OCI-M1 (cell line): ENCODE data around the gene SLC26A1.

Experiments used
- DNase-seq: peaks from one replicate; lab custom pipeline; 2025; lab: John Stamatoyannopoulos, UW

The SLC26A1 gene

DNA sequence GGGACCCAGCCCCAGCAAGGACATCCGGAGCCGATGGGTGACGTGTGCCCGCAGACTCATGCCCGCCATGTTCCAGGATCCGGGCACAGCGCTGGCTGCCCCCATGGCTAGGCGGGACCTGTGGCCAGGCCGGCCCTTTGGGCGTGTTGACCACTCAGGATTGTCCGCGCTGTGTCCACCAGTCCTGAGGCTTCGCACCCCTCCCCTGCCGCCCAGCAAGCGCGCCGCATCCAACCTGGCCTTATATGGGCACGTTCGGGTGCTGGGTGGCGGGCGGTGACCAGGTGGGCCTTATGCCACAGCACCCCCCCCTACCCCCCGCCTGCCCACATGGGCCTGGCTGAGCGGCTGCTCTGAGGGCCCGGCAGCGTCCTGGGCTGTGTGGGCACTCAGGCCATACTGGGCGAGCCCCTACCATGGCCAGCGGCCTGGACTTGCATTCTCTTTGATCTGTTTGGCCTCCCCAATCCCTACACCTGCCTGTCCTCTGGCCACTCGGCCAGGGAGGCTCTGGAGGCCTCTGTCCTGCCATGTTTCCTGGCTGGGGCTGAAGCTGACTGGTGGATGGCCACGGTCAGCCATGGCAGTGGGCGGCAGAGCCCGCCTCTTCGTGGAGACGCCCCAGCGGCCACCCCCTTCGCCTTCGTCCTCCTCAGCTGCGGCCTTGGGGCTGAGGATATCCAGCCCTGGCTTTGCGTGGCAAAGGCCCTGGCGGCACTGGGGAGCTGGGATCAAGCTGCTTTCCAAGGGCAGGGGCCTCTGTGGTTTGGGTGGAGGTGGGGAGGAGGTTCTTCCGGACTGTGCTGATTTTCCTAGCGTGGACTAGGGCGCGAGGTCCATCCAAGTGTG lies 20.2 kb upstream of the SLC26A1 start:
- no peak for DNase-seq

DNA sequence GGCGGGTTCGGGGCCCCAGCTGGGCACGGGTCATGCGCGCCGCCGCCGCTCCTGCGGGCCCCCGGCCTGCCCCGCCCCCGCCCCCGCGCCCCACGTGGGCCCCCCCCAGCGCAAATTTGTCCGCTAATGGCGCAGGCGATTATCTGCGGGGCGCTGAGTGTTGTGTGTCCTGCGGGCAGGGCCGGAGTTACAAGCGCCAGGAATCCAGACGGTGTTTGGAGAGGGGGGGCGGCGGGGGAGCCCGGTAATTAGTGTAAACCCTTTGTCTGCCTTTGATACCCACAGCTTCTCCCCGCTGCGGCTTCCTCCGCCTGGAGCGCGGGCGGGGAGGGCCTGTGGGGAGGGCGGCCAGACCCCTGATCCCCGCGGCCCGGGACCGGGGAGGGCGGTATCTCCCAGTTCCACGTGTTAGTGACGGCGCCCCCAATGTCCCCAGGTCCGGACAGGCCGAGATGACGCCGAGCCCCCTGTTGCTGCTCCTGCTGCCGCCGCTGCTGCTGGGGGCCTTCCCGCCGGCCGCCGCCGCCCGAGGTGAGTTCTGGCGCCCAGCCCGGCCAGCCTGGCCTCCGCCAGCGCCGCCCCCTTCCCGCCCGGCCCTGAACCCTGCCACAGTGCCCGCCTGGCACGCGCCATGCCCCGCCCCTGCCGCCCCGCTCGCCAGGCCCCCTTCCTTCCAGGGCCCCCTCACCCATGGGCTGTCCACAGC lies 19.0 kb upstream of the SLC26A1 start:
- DNase-seq = peak; percentile 12

DNA sequence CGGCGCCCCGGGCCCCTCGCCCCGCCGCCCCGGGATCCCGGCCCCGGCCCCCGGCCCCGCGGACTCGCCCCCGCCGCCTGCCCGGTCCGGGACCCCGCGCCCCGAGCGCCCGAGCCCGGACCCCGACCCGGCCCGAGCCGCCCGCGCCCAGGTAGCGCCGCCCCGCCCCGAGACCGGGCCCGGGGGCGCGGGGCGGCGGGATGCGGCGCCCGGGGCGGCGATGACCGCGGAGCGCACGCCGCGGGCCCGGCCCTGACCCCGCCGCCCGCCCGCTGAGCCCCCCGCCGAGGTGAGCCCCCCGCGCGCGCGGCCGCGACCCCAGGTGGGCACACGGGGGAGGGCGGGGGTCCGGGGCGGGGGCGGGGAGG lies 18.4 kb upstream of the SLC26A1 start:
- DNase-seq = no peak

DNA sequence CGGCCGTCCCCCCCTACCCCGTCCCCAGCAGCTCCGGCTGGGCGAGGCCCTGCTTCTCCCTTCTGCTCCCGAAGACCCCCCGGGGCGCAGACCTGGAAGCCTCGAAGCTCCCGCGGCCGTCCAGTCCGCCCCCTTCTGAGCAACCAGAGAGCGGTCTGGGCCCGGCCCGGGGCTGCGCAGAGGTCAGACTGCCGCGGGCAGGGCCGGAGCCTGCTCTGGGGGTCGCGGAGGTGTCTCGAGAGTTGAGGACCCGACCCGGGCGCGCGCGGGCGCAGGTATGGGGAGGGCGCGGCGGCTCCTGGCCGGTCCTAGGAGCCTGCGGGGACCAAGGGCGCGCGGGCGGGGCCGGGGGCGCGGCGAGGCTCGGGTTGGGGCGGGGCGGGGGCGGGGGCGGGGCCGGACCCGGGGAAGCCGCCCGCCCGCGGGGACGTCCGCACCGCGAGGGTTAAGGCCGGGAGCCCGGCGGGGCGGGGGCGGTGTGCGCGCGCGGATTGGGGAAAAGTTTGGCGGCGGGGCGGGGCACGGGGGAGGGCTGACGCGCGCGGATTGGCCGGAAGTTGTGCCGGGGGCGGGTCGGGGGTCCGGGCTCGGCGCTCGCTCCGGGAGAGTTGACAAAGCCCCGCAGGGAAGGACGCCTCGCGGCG lies 17.9 kb upstream of the SLC26A1 start, which contains the start of gene FGFRL1:
Gene FGFRL1, plus strand, starts transcription at position 605 of the 644 bp plus-strand sequence. CDS start 860 bp downstream, outside the sequence.
- DNase-seq = peak; percentile 88

DNA sequence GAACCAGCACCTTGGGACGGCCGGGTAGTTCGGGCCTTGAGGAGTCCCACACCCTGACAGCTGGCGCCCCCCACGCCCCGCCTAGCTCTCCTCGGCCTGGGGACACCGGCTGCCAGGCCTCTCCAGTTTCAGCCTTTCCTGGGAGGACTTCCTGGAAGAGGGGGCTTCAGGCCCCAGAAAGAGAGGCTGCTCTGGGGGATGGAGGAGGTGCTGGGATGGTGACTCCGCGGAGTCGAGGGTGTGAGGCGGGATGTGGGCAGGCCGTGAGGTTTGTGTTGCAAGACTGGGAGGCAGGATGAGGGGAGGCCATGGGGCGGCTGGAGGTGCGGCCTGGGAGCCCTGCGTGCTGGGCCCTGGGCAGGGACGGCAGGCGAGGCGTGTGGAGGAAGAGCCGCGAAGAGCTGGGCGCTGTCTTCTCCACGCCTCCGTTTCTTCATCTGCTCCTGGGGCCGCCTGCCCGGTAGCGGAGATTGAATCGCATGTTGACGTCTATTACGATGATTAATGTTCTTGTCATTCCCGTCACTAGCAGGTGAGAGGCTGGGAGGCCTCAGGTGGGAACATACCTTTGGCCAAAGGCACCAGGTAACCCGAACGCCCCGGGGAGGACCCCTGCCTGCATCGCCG lies 17.3 kb upstream of the SLC26A1 start:
- DNase-seq = peak; percentile 76

DNA sequence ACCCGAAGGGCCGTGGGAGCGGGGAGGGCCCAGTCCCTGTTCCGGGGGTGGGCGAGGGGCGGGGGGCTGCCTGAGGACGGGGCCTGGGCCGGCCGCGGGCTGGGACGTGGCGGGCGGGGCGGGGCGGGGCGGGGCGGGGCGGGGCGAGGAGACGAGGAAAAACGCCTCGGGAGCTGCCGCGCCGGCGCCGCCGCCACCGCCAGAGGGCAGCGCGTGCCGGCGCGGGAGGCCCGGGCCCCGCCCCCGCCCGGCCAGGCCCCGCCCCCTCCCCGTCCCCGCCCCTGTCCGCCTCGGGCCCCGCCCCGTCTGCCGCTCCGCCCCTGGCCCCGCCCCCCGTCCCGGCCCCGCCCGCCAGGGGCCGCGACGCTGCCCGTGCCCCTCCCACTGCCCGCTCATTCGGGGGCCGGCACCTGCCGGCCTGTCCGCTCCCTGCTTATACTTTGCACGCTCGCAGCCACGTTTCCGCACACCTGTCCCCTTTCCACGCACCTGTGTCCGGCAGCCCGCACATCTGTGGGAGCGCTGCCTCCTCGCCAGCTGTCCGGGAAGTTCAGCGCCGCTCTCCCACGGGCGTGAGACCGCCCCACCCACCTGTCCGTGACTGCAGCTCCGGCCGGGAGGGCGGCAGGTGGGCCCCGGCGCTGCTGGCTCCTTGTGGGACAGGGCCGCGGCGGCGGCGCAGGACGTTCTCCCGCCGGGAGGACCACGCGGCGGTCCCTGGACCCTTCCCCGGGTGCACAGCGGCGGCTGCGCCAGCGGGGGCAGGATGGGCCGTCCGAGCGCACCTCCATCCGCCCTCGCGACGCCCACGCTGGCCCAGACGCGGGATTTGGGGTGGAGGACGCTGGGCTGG lies 16.6 kb upstream of the SLC26A1 start:
- peak; percentile 65 for DNase-seq

DNA sequence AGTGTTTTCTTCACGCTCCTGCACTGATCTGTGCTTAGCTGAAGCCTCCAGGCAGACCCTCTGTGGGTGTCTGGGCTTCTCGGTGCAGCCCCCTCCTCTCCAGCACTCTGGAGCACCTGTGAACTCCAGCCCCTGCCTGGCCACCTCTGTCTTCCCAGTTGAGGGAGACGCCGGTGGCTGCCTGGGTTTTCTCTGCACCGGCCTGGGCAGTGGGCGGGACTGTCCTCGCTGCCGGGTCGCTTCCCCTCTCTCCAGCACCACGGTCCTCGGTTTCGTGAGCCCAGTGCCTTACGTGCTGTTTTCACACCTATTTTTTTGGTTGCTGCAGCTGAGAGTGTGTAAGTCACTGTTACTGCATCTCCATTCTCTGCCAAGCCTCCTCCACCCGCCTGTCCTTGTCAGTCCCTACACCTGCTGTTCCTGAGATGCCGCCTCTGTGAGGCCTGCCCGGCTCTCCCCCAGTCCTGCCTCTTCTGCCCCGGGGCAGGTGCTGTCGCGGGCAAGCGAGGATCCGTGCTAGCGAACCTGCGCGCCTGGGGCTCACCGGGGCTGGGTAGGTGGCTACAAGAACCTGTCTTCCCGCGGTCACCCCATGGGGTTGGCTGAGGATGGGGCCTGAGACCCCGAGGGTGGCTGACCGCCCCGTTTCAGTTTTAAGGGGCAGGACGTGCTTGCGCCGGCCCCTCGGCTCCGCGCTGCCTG lies 15.8 kb upstream of the SLC26A1 start:
- DNase-seq = peak; percentile 30

DNA sequence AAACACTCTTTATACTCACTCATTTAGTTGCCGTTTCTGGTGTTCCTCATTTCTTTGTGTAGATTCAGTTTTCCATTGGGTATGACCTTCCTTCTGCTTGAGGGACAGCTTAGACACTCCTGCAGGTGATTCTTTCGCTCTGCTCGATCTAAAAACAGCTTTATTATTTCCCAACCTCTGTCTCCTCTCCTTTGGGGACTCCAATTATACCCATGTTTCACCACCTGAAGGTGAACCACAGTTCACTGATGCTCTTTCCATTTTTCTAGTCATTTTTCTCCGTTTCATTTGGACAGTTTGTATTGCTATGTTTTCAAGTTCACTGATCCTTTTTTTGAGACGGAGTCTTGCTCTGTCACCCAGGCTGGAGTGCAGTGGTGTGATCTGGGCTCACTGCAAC lies 13.7 kb upstream of the SLC26A1 start:
- no peak for DNase-seq

DNA sequence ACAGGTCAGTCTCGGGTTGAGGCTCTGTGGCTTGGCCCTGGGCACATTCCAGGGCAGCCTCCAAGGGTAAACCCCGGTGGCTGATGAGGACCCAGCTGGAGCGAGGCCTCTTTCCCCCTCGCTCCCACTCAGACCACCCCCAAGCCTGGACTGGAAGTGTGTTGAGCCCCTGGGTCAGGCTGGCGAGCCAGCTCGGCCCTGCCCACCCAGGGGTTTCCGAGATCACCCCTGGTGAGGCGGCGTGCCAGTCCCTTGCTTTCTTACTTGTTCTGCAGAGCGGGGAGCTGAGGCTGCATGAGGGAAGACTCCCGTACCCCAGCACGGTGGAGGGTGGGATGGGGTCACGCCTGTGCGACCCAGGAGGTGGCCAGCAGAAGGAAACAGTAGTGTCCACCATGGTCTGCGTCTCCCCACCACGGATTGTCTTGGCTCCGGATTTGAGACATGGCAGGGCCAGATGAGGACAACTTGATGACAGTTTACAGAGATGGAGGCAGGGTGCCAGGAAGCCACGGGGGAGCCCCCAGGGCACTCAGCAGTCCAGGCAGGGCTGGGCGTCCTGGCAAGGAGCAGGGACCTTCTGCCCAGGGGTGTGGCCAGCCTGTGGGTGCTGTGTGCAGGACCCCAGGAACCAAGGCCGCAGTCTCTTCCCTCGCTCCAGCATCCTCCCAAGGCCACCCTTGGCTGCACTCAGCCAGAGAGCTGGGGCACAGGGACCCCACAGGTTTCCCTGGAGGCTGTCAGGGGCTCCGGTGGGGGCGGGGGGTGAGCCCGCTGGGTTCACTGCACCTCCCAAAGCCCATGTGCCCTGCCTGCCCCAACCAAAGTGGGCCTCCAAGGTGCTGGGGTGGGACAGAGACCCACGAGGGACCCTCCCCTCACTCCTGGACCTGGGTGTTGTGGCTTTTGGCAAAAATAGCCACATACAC lies 11.6 kb upstream of the SLC26A1 start:
- no peak for DNase-seq

DNA sequence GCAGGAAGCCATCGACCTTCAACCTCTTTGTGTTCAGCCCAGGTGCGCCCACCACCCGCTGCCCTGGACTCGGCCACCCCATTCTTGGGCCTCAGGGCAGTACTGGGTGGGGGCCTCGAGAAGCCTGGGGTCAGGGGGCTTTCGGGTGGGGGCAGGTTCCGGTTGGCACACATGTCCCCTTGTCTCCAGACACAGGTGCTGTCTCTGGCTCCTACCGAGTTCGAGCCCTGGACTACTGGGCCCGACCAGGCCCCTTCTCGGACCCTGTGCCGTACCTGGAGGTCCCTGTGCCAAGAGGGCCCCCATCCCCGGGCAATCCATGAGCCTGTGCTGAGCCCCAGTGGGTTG lies 10.8 kb upstream of the SLC26A1 start:
- DNase-seq = no peak

DNA sequence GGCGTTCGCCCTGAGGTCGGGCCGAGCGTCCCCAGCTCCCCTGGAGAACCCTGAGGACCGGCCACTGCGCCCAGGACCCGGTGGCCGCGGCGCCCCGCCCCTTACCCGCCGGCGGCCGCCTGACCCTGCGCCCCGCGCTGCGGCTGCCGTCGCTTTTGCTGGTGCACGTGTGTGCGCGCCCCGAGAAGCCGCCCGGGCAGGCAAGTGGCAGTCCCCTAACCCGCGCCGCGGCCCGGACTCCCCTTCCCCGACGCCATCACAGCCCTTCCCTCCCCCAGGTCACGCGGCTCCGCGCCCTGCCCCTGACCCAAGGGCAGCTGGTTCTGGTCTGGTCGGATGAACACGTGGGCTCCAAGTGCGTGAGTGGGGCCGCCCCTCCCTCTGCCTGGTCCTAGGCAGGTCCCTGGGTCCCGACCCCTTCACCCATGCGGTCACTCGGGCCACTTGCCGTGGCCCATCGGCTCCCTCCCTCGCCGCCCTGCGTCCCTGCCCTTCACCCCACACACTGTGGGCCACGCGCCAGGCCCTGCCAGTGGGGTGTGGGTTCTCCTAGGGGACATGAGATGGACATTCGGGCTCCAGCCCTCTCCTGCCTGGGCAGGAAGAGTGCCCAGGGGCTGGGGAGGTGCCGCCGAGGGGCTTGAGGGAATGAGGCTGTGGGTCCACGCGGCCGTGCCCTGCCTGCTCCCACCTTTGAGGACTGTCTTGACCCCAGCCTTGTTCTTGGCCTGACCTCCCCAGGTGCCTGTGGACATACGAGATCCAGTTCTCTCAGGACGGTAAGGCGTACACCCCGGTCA lies 10.3 kb upstream of the SLC26A1 start:
- no peak for DNase-seq

DNA sequence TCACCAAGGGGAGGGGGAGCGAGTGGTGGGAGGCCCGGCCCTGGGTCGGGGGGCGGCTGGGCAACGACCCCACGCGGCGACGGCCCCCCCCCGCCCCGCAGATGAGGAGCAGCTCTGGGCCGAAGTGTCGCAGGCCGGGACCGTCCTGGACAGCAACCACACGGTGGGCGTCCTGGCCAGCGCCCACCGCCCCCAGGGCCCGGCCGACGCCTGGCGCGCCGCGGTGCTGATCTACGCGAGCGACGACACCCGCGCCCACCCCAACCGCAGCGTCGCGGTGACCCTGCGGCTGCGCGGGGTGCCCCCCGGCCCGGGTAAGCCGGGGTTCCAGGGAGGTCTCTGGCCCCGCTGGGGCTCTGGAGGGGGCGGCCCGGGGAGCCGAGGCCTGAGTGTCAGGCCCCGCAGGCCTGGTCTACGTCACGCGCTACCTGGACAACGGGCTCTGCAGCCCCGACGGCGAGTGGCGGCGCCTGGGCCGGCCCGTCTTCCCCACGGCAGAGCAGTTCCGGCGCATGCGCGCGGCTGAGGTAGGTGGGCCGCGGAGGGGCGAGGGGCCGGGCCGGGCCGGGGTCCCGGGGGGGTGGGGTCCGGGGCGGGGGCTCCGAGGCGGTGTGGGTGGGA lies 9.5 kb upstream of the SLC26A1 start:
- no peak for DNase-seq

DNA sequence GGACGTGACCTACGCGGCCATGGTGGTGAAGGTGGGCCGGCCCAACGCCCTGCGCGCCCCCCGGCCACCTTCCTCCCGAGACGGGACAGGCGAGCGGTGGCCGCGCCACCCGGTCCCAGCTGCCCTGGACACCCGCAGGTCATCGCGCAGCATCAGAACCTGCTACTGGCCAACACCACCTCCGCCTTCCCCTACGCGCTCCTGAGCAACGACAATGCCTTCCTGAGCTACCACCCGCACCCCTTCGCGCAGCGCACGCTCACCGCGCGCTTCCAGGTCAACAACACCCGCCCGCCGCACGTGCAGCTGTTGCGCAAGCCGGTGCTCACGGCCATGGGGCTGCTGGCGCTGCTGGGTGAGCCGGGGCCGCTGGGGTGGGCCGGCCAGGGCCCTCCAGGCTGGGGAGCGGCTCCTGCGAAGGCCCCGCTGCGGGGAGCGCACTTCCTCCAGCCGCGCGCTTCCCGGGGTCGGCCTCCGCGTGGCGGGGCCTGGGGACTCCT lies 9.0 kb upstream of the SLC26A1 start:
- no peak for DNase-seq

DNA sequence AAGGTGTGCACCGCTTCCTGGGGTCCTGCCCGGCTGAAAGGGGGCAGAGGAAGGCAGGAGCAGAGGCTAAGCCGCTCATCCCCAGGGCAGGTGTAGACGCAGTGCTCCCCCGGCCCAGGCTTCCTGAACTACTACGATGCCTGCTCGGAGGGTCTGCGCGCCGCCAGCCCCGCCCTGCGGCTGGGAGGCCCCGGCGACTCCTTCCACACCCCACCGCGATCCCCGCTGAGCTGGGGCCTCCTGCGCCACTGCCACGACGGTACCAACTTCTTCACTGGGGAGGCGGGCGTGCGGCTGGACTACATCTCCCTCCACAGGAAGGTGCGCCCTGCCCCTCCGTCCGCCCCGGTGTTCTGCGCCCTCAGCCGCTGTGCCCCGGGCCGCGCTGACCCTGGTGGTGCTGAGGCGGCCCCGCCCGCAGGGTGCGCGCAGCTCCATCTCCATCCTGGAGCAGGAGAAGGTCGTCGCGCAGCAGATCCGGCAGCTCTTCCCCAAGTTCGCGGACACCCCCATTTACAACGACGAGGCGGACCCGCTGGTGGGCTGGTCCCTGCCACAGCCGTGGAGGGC lies 8.4 kb upstream of the SLC26A1 start:
- no peak for DNase-seq

DNA sequence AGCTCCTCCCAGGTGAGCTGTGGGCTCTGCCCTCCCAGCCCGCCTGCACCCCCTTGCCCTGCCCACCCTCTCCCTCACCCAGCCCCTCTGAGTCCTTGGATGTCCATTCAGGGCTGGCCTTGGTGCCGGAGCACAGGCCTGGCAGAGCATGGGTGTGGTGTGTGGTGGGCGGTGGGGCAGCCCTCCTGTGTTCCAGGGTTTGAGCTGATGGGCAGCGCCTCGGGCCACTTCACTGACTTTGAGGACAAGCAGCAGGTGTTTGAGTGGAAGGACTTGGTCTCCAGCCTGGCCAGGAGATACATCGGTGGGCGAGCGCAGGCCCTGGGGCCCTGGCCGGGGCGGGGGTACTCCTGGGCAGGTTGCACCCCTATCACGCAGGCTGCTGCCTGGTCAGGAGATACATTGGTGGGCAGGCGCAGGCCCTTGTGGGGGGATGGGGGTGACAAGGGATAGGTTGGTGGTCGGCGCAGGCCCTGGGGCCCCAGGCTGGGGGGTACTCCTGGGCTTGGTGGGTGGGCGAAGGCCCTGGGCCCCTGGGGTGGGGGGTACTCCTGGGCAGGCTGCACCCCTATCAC lies 7.6 kb upstream of the SLC26A1 start:
- no peak for DNase-seq

DNA sequence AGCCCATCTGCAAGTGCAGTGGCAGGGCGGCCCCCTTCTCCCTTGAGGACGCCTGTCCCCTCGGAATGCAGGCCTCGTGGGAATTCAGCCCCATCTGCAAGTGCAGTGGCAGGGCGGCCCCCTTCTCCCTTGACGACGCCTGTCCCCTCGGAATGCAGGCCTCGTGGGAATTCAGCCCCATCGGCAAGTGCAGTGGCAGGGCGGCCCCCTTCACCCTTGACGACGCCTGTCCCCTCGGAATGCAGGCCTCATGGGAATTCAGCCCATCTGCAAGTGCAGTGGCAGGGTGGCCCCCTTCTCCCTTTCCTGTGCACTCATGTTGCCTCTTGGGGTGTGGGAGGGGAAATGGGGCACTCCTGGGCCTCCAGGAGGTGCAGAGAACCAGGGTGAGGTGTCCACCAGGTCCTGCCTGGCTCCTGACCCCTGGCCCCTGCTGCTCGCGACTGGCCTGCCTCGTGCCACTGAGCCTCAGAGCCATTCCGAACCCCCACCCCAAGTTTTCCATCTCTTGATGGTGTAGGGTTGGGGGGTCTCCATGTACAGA lies 6.8 kb upstream of the SLC26A1 start:
- DNase-seq = no peak

DNA sequence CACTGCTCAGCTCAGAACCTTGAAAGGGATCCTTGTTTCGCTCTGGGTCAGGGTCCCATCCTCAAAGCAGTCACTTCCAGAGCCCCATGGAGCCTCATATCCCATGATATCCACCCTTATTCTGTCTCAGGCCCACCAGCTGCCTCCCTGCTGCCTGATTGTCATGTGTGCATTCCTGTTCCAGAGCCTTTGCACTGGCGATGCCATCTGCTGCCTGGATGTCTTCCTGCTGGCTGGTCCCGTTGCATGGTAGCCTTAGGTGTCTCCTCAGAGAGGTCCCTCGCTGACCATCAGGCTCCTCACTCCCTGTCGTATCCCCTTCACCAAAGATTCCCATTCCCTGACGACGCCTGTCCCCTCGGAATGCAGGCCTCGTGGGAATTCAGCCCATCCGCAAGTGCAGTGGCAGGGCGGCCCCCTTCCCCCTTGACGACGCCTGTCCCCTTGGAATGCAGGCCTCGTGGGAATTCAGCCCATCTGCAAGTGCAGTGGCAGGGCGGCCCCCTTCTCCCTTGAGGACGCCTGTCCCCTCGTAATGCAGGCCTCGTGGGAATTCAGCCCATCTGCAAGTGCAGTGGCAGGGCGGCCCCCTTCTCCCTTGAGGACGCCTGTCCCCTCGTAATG lies 6.1 kb upstream of the SLC26A1 start:
- peak; percentile 7 for DNase-seq
